Measurements from ENCODE around the gene TNRC18.

DNA sequence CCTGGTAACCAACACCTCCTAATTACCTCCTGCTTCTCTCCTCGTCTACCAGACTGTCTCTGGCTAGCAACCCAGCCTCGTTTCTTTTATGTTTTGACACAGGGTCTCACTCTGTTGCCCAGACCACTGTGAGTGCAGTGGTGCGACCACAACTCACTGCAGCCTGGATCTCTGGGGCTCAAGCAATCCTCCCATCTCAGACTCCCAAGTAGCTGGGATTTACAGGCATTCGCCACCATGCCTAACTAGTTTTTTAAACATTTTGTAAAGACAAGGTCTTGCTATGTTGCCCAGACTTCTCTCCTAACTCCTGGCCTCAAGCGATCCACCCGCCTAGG lies 10.2 kb downstream of the TNRC18 start:
- TF ChIP-seq CHCHD3 (CRISPR knock-in tag; IDR thresholded peaks at IDR 0.05), result no peak
- TF ChIP-seq, protein P1, sequence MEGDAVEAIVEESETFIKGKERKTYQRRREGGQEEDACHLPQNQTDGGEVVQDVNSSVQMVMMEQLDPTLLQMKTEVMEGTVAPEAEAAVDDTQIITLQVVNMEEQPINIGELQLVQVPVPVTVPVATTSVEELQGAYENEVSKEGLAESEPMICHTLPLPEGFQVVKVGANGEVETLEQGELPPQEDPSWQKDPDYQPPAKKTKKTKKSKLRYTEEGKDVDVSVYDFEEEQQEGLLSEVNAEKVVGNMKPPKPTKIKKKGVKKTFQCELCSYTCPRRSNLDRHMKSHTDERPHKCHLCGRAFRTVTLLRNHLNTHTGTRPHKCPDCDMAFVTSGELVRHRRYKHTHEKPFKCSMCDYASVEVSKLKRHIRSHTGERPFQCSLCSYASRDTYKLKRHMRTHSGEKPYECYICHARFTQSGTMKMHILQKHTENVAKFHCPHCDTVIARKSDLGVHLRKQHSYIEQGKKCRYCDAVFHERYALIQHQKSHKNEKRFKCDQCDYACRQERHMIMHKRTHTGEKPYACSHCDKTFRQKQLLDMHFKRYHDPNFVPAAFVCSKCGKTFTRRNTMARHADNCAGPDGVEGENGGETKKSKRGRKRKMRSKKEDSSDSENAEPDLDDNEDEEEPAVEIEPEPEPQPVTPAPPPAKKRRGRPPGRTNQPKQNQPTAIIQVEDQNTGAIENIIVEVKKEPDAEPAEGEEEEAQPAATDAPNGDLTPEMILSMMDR (IDR thresholded peaks at IDR 0.05 in 2 of 3, conservative IDR thresholded peaks at IDR 0.05 in 1 of 3; ENCODE audit: insufficient read depth in 2 of 3, low read depth in 1 of 3, low read length in 3 of 3), result no peak
